Left forelimb (tissue), 1 donor: Measurements from ENCODE around the gene NGFR.

Experiments used
- DNase-seq: peaks from one replicate; pipeline ENCODE4 v3.0.0-alpha.2; 2018; ENCODE audit warnings: low spot score

NGFR gene

GRCh38 chr17:49515196-49515770 lies 20.2 kb downstream of the NGFR start:
- DNase-seq, result peak; percentile 89

GRCh38 chr17:49516180-49516579 lies 21.1 kb downstream of the NGFR start:
- no peak for DNase-seq

GRCh38 chr17:49518346-49519078 lies 23.4 kb downstream of the NGFR start:
- DNase-seq, result no peak

- DNase-seq, result peak; percentile 83
These were observed 24.7 kb downstream of the NGFR start for GRCh38 chr17:49519781-49520180.

- DNase-seq, result no peak
These were observed 25.4 kb downstream of the NGFR start for GRCh38 chr17:49520386-49521087.

GRCh38 chr17:49521088-49521450 lies 26.0 kb downstream of the NGFR start:
- DNase-seq, result no peak

- DNase-seq, result no peak
These were observed 26.6 kb downstream of the NGFR start for GRCh38 chr17:49521471-49522356.

- DNase-seq, result no peak
These were observed 27.3 kb downstream of the NGFR start for GRCh38 chr17:49522357-49522890.

- no peak for DNase-seq
These were observed 28.1 kb downstream of the NGFR start for GRCh38 chr17:49523196-49523595.

GRCh38 chr17:49523706-49524472 lies 28.8 kb downstream of the NGFR start:
- DNase-seq, result no peak

- peak; percentile 62 for DNase-seq
These were observed 29.6 kb downstream of the NGFR start for GRCh38 chr17:49524473-49525359.

- DNase-seq, result peak; percentile 66
These were observed 31.0 kb downstream of the NGFR start for GRCh38 chr17:49525831-49526741.

- no peak for DNase-seq
These were observed 33.0 kb downstream of the NGFR start for GRCh38 chr17:49527927-49528651.

GRCh38 chr17:49528966-49529365 lies 33.9 kb downstream of the NGFR start:
- no peak for DNase-seq

GRCh38 chr17:49530118-49530517 lies 35.0 kb downstream of the NGFR start:
- DNase-seq, result no peak

GRCh38 chr17:49543860-49544259 lies 48.8 kb downstream of the NGFR start:
- DNase-seq, result no peak

- DNase-seq, result no peak
These were observed 50.0 kb downstream of the NGFR start for GRCh38 chr17:49545007-49545660.
